ENCODE data around the gene TENT4B.
A peak's percentile ranks its signal among the peaks of the same experiment; 100 is the strongest.

The TENT4B gene

GRCh38 chr16:50198802-50199403, 45.8 kb downstream of the TENT4B start:
- DNase-seq, result no peak

DNA sequence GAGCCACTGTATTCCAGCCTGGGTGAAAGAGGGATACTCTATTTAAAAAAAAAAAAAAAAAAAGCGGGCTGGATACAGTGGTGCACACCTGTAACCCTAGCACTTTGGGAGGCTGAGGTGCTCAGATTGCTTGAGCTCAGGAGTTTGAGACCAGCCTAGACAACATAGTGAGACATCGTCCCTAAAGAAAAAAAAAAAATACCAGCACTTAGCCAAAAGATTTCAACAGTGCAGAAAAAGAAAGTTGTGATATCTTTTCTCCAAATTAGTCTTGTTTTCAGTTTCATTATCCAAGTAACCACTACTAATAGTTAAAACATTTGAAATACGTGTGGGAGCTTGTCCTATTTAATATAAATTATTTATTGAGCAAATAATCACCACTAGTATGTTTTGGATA, 48.7 kb downstream of the TENT4B start:
- no peak for DNase-seq

DNA sequence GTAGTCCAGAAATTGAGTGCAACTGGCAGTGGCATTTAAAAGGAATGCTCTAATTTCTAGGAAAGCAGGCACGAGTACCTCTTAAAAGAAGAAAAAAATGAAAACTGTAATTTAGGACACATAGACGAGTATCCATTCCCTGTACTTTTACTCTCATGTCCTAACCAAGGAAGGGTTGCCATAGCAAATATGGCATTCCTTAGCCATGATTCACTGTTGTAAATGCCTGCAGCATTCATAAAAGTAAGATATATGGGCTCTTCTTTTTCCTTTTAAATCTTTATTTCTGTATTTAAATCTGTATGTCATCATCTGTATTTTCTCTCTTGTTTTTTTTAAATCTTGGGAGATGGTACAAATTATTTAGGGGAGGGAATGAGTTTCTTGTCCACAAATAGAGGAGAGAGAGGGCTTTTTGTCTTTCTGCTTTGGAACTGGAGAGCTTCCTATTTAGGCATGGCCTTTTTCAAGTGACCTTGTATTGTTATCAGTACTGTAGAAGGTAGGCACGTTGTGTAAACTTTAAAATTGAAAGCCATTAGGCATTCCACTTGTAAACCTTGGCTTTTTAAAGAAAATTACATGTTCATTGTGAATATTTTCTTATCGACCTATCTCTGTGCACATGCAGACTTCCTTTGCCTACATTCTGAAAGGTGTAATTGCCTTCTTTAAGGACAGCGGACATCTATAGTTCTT, 50.0 kb downstream of the TENT4B start:
- DNase-seq, result no peak

DNA sequence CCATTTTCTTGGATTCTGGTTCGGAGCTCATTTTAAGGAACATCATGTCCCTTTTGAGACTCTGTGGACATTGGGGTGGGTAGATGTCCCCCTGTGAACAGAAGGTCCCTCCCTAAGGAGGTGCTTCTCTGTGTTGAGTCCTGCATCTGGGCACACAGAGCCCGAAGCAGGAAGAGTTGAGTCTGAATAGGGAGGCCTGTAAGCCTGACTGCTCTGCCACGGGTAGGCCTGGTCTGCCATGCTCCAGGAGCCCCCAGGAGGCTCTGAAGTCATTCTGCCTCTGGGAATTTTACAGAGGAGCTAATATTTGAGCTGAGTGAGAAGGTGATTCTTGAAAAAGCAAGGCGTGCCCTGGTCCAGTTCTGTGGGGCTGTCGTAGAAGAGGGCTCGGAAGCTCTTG, 50.6 kb downstream of the TENT4B start:
- DNase-seq, result no peak

DNA sequence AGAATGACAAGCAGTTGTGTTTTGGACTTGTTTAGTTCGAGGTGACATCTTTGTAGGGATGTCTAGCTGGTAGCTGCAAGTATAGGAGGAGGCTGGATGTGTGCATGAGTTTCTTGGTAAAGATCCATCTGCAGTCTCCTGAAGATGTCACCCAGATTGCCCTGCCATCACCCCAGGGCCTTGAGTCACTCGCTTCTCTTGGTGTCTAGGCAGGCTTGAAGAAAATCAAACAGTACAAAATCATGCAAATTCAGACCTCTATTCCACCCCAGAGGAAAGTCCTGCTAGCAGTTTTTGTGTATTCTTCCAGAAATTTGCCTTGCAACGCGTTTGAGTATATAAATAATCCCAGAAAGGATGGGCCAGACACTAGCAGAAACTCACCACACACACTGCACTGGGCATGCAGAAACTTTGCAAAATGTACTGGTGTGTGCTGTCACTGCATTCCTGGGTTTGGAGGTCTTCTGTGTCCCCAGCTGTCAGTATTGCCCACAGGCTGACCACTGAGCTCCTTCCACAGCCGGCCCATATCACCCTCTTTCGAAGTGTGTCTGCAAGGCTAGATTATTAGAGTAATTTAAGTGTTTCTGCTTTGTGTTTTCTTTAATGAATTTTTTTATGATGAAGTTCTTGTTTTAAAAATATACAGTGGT, 51.5 kb downstream of the TENT4B start:
- DNase-seq, result no peak

DNA sequence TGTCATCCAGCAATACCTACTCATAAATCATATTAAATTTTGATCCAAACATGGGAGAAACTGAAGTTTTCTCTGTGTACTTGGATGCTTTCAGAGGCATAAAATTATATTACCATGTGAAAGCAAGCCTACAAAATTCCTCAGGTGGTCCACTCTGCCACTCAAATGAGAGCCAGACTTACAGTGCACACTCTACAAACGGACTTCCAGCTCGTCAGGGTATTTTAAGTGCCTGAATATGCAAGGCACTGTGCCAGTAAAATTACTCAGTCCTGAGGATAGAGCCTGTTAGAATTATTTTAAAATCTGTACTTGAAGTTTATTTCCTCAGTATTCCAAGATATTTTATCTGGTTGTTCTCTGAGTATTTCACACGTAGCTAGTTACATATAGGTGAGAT, 54.5 kb downstream of the TENT4B start:
- DNase-seq, result no peak

DNA sequence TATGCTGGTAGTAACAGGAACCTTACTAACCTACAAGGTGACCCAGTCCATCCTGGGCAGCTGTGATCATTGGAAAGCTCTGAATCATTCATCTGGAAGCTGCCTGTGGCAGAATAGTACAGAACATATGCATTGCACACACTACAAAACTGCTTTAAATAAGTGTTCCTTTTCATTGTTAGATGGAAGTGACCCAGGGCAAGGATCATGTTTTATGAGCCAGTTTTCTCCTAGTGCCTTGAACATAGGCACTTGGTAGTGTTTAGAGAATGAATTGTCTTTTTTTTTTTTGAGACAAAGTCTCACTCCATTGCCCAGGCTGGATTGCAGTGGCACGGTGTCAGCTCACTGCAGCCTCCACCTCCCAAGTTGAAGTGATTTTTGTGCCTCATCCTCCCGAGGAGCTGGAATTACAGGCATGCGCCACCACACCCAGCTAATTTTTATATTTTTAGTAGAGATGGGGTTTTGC, 55.4 kb downstream of the TENT4B start:
- no peak for DNase-seq

GRCh38 chr16:50209546-50210265, 56.6 kb downstream of the TENT4B start:
- no peak for DNase-seq

GRCh38 chr16:50210266-50211038, 57.3 kb downstream of the TENT4B start:
- DNase-seq, result peak; percentile 65

GRCh38 chr16:50213939-50214519, 60.9 kb downstream of the TENT4B start:
- no peak for DNase-seq

- no peak for DNase-seq
Measured at GRCh38 chr16:50215680-50216079, 62.6 kb downstream of the TENT4B start.

- DNase-seq, result no peak
Measured at GRCh38 chr16:50216231-50216630, 63.1 kb downstream of the TENT4B start.

- no peak for DNase-seq
Measured at GRCh38 chr16:50219402-50219975, 66.4 kb downstream of the TENT4B start.

- no peak for DNase-seq
Measured at GRCh38 chr16:50224286-50224685, 71.2 kb downstream of the TENT4B start.

DNA sequence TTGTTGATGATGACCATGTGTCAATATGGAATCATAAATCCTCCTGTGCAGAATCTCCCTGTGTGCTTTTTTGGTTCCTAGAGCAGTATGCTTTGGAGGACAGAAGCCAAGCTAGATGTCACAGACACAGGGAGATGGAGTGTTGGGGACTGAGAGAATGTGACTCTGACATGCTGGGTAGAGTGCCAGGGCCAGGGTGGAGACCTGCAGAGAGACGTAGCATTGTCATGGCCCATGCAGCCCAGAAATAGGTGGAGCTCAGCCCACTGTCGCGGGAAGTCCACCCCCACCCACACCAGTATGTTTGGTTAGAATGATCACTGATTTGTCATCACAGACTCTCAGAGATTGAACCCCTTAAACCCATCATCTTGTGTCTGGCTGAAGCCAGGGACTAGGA, 74.0 kb downstream of the TENT4B start:
- DNase-seq, result no peak

DNA sequence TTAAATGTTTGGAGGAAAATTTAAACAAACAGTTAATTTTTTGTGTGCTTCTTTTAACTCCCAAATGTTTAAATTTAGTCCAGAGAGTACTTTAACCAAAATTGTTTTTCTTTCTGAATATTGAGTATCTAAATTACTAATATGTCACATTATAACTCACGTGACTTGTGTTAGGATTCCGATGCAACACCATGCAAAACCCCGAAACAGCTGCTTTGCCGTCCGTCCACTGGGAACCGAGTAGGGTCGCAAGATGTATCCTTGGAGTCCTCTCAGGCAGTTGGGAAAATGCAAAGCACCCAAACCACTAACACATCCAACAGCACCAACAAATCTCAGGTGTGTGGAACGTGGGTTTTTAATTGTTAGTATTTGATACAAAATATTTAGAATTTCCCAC, 74.6 kb downstream of the TENT4B start:
- no peak for DNase-seq

DNA sequence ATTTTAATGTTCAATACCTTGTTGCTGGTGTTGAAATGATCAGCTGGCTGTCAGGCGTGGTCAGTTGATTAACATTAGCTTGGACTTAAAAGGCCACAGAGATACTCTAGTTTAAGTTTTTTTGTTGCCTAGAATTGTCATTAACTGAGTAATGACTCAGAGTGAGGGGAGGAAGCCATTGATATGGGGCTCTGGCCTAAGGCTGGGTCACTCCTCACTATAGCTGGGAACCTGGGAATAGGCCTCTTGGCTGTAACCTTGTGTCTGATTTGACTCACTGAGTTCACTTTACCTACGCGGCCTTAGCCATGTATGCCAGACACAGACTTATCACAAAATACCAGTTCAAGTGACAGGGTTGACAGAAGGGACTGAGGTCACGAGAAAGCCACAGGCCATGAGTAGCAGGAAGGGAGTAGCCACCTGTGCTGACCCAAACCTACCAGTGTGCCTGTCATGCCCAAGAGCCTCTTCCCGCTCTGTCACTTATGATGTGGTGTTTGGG, 75.3 kb downstream of the TENT4B start:
- no peak for DNase-seq

GRCh38 chr16:50229149-50229726, 76.1 kb downstream of the TENT4B start:
- no peak for DNase-seq

- DNase-seq, result no peak
Measured at GRCh38 chr16:50234771-50235556, 81.9 kb downstream of the TENT4B start.

- DNase-seq, result no peak
Measured at GRCh38 chr16:50235581-50235980, 82.5 kb downstream of the TENT4B start.

DNA sequence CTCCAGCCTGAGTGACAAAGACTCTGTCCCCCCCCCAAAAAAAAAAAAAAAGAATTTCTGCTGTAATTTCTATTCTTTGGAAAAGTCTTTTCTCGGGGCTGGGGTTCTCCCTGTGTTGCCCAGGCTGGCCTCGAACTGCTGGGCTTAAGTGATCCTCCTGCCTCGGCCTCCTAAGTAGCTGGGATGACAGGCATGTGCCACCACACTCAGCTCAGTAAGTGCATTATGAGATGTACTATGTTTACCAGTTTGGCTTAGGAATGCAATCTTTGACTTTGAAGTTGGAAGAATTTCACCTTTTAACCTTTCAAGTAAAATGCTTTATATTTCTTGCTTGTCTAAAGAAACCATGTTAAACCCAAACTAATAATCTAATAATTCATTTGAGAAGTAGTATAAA, 85.2 kb downstream of the TENT4B start:
- DNase-seq, result no peak

Measured in activated CD8-positive, alpha-beta memory T cell treated with anti-CD3 and anti-CD28 coated beads, Interleukin-2, amount 50 U/mL, for 48 hours (primary cell).